B cell (primary cell): ENCODE measurements around the gene FBN1. TPM values are rescaled to one million over a fixed set of nuclear protein-coding genes. Genes with fewer than 3 reads are reported as not detected.

ENCODE experiments used
- ATAC-seq: fragments of 200-7000 bp; cut with Tn5 transposase; one replicate; pipeline ENCODE4 v1.10.0; 2021; ENCODE audit warnings: low read depth, mild to moderate bottlenecking, moderate number of reproducible peaks, moderate library complexity
- CTCF ChIA-PET: fragments of 350-600 bp; sonication (Branson Sonifier 250); formaldehyde crosslinking; loops from one replicate; lab custom pipeline; 2021; ENCODE audit warnings: antibody characterized with exemption, inconsistent platforms; lab: Charles Lee
- POLR2A ChIA-PET: fragments of 350-600 bp; sonication (Branson Sonifier 250); formaldehyde crosslinking; loops from one replicate; lab custom pipeline; 2021; ENCODE audit warnings: antibody characterized with exemption; lab: Charles Lee
- DNase-seq: peaks from one replicate; pipeline ENCODE4 v3.0.0; 2013
- H2AFZ ChIP-seq: 2 replicates; pipeline ENCODE4 v1.6.1; 2012; ENCODE audit warnings: mild to moderate bottlenecking, low read depth, low read length; ENCODE audit not compliant: insufficient read depth, poor library complexity, severe bottlenecking
- H3K27ac ChIP-seq, 2 donors: 1 replicate in 1 of 2; 2 replicates in 1 of 2; pipeline ENCODE4 v1.5.1; 2012 to 2013; ENCODE audit warnings: low read length in 2 of 2, mild to moderate bottlenecking in 2 of 2, moderate library complexity in 1 of 2
- H3K27me3 ChIP-seq, 4 experiments: fragments of 200-600 bp in 1 of 4; sonication (generic) in 1 of 4; replicated peaks in 1 of 4; 1 replicate in 2 of 4; 2 replicates in 2 of 4; pipeline versions ENCODE4 v1.6.1 to v1.7.0; 2013 to 2016; ENCODE audit warnings: low read length in 3 of 4, mild to moderate bottlenecking in 2 of 4, mixed read lengths in 1 of 4, moderate library complexity in 1 of 4; ENCODE audit not compliant: insufficient read depth in 4 of 4, control insufficient read depth in 3 of 4; ENCODE audit errors: control extremely low read depth in 1 of 4
- H3K36me3 ChIP-seq, 2 experiments: replicated peaks in 1 of 2; 1 replicate in 1 of 2; 2 replicates in 1 of 2; pipeline versions ENCODE4 v1.6.1 to v1.7.1; 2013; ENCODE audit warnings: low read length in 1 of 2; ENCODE audit not compliant: insufficient read depth in 2 of 2, control insufficient read depth in 1 of 2; ENCODE audit errors: control extremely low read depth in 1 of 2, extremely low read depth in 1 of 2
- H3K4me1 ChIP-seq, 2 donors: fragments of 200-600 bp in 1 of 2; sonication (generic) in 1 of 2; 1 replicate in 1 of 2; 2 replicates in 1 of 2; pipeline versions ENCODE4 v1.5.1 to v1.6.1; 2013 to 2017; ENCODE audit warnings: low read length in 2 of 2; ENCODE audit not compliant: control insufficient read depth in 2 of 2, insufficient read depth in 2 of 2
- H3K4me2 ChIP-seq: replicated peaks from 2 replicates; pipeline ENCODE3; 2012; ENCODE audit warnings: mild to moderate bottlenecking, low read depth, low read length; ENCODE audit not compliant: poor library complexity, severe bottlenecking
- H3K4me3 ChIP-seq, 5 experiments: fragments of 200-600 bp in 1 of 5; sonication (generic) in 1 of 5; 1 replicate in 3 of 5; 2 replicates in 2 of 5; pipeline versions ENCODE4 v1.5.1 to v1.7.0; 2011 to 2016; ENCODE audit warnings: low read length in 4 of 5, mild to moderate bottlenecking in 4 of 5, low read depth in 2 of 5, control low read depth in 1 of 5, moderate library complexity in 1 of 5; ENCODE audit not compliant: insufficient read depth in 1 of 5; ENCODE audit errors: control extremely low read depth in 1 of 5, extremely low read depth in 1 of 5
- H3K79me2 ChIP-seq: fragments of 200-600 bp; sonication (generic); one replicate; pipeline ENCODE4 v1.6.0; 2016; ENCODE audit warnings: low read length; ENCODE audit not compliant: control insufficient read depth, insufficient read depth
- H3K9ac ChIP-seq: fragments of 200-600 bp; sonication (generic); 2 replicates; pipeline ENCODE4 v1.6.1; 2017; ENCODE audit warnings: mild to moderate bottlenecking, low read length, moderate library complexity
- H3K9me3 ChIP-seq, 3 donors: one replicate each; pipeline versions ENCODE4 v1.6.1 to v1.7.1; 2013; ENCODE audit warnings: low read length in 2 of 3; ENCODE audit not compliant: control insufficient read depth in 2 of 3, insufficient read depth in 1 of 3; ENCODE audit errors: control extremely low read depth in 1 of 3
- H4K20me1 ChIP-seq: 2 replicates; pipeline ENCODE4 v1.6.0; 2012; ENCODE audit warnings: mild to moderate bottlenecking, low read length; ENCODE audit not compliant: insufficient read depth, control insufficient read depth, poor library complexity, severe bottlenecking
- H3K27ac Mint-ChIP-seq: one replicate; pipeline ENCODE4 v1.8.0; 2021; ENCODE audit warnings: mixed read lengths
- H3K27me3 Mint-ChIP-seq: one replicate; pipeline ENCODE4 v1.8.0; 2021; ENCODE audit warnings: mixed read lengths
- H3K4me1 Mint-ChIP-seq: one replicate; pipeline ENCODE4 v1.8.0; 2021; ENCODE audit warnings: mixed read lengths
- H3K4me3 Mint-ChIP-seq: one replicate; pipeline ENCODE4 v1.8.0; 2021; ENCODE audit warnings: mixed read lengths
- H3K9me3 Mint-ChIP-seq: one replicate; pipeline ENCODE4 v1.8.0; 2022; ENCODE audit warnings: mixed read lengths; ENCODE audit not compliant: insufficient read depth
- CTCF ChIP-seq: fragments of 200-600 bp; IDR thresholded peaks from one replicate; pipeline ENCODE4 v1.8.0; 2022; ENCODE audit warnings: antibody characterized with exemption, mild to moderate bottlenecking
- EZH2 ChIP-seq: IDR thresholded peaks from 2 replicates; pipeline ENCODE4 v1.6.1; 2012; ENCODE audit warnings: borderline replicate concordance, low read depth, mild to moderate bottlenecking, moderate library complexity, low read length; ENCODE audit not compliant: insufficient read depth, poor library complexity, severe bottlenecking
- WGBS: methylation state at CpG from one replicate; pipeline ENCODE4 v1.1.5; 2013; ENCODE audit warnings: missing lambda C conversion rate; ENCODE audit not compliant: insufficient coverage; 5-methylcytosine and 5-hydroxymethylcytosine counted together
- intact Hi-C: fragments of 100-400 bp; cut with micrococcal nuclease; formaldehyde crosslinking; loops from one replicate; pipeline ENCODE4 v1.10.0; 2022
- polyA plus RNA-seq: library from polyadenylated mRNA; depleted of rRNA; stranded (reverse); fragments of >200 nt; gene quantifications from 2 replicates; pipeline ENCODE4 v1.2.3, GENCODE V29; 2012
- total RNA-seq, 2 donors: library from RNA; stranded (reverse); fragments of 120-200 nt in 1 of 2; gene quantifications; 1 replicate in 1 of 2; 2 replicates in 1 of 2; pipeline versions ENCODE4 v1.2.3 to v1.2.4, GENCODE V29; 2013 to 2022

FBN1 gene
- total and polyA plus RNA-seq, 2 donors (not counting 1 experiment from before 2014, with no cell fraction given): 0.15 to 0.25 TPM

- H3K27me3 ChIP-seq: no peaks in the 10 kb centered on the region
- no peak overlapping the region for H3K4me2 ChIP-seq
- Mint-ChIP-seq H3K27me3 (no peaks in the 10 kb centered on the region), H3K4me3 (no peak overlapping the region), H3K9me3 (no peaks in the 10 kb centered on the region), H3K27ac (no peak overlapping the region), H3K4me1 (no peaks in the 10 kb centered on the region)
- H3K27ac ChIP-seq: no peak overlapping the region
- no peaks in the 10 kb centered on the region for H3K36me3 ChIP-seq
- H4K20me1 ChIP-seq: no peaks in the 10 kb centered on the region
- ATAC-seq: no peak
- CTCF ChIA-PET: interaction anchor here (1.0 kb wide), 1 partner anchor 9 kb away, joined by 3 read pairs; no protein-coding TSS in a partner anchor
- TF ChIP-seq CTCF (no peak), EZH2 (no peak)
- WGBS: 86% methylated on average over 1 of the region's 2 CpGs
- POLR2A ChIA-PET: interaction anchor here (0.6 kb wide), 1 partner anchor 90 kb away, joined by 3 read pairs; no protein-coding TSS in a partner anchor
- H2AFZ ChIP-seq: no peak overlapping the region
- H3K4me3 ChIP-seq: no peak overlapping the region
- no peak overlapping the region for H3K9ac ChIP-seq
- no peaks in the 10 kb centered on the region for H3K79me2 ChIP-seq
- intact Hi-C loops: no loop called here
- H3K9me3 ChIP-seq: no peaks in the 10 kb centered on the region
- H3K4me1 ChIP-seq: no peaks in the 10 kb centered on the region
- DNase-seq: no peak
These were observed 163.7 kb downstream of the FBN1 start for GRCh38 chr15:48481802-48482201.

- no peaks in the 10 kb centered on the region for H4K20me1 ChIP-seq
- Mint-ChIP-seq H3K4me3 (no peak overlapping the region), H3K9me3 (no peaks in the 10 kb centered on the region), H3K27me3 (no peaks in the 10 kb centered on the region), H3K4me1 (no peaks in the 10 kb centered on the region), H3K27ac (no peak overlapping the region)
- no peaks in the 10 kb centered on the region for H3K27me3 ChIP-seq
- DNase-seq (no peak), ATAC-seq (no peak)
- H3K9me3 ChIP-seq: no peaks in the 10 kb centered on the region
- H3K4me2 ChIP-seq: no peak overlapping the region
- H3K9ac ChIP-seq: no peak overlapping the region
- H3K4me1 ChIP-seq: no peaks in the 10 kb centered on the region
- H2AFZ ChIP-seq: no peak overlapping the region
- CTCF ChIA-PET: interaction anchor here (1.2 kb wide), 1 partner anchor 24 kb away, joined by 4 read pairs; no protein-coding TSS in a partner anchor
- H3K36me3 ChIP-seq: no peaks in the 10 kb centered on the region
- no peak overlapping the region for H3K27ac ChIP-seq
- no peaks in the 10 kb centered on the region for H3K79me2 ChIP-seq
- POLR2A ChIA-PET: no interaction called here
- no peak overlapping the region for H3K4me3 ChIP-seq
- WGBS: no CpG with 5 or more reads among the region's 2 CpGs
- intact Hi-C loops: no loop called here
- TF ChIP-seq EZH2 (no peak), CTCF (no peak)
These were observed 165.8 kb downstream of the FBN1 start for GRCh38 chr15:48479751-48480150.
